K562 (cell line): ENCODE results near the gene BRWD1. TPM values are rescaled to one million over a fixed set of nuclear protein-coding genes. Genes with fewer than 3 reads are reported as not detected.

Experiments
- HDAC3 ChIP-seq: fragments of 450-650 bp; IDR thresholded peaks from 2 replicates; pipeline ENCODE4 v1.6.1; 2018; ENCODE audit warnings: borderline replicate concordance, mild to moderate bottlenecking, moderate library complexity; ENCODE audit not compliant: partially characterized antibody
- MEIS2 ChIP-seq: fragments of 450-650 bp; IDR thresholded peaks from 2 replicates; pipeline ENCODE4 v1.6.1; 2014; ENCODE audit warnings: mild to moderate bottlenecking; ENCODE audit not compliant: partially characterized antibody
- SMARCB1 ChIP-seq: IDR thresholded peaks from 2 replicates; pipeline ENCODE4 v1.6.1; 2011; ENCODE audit warnings: improper control_type of control experiment, low read depth; ENCODE audit not compliant: insufficient read length
- ZNF184 ChIP-seq: sonication (generic); formaldehyde crosslinking; IDR thresholded peaks from 2 replicates; pipeline ENCODE4 v1.5.0; 2020; ENCODE audit warnings: missing genetic modification reagents
- polyA plus RNA-seq, 8 experiments: library from polyadenylated mRNA; depleted of rRNA in 4 of 8; stranded (reverse) in 5 of 8; unstranded in 3 of 8; fragments of >200 nt; fragmentation: Nextera tagmentation in 2 of 8; fragmentation: Illumina TruSeq in 1 of 8; extraction: Ambion mirVana in 2 of 8; extraction: Trizol in 1 of 8; gene quantifications; 2 replicates each; pipeline versions ENCODE4 v1.2.1 to v1.2.3, GENCODE V29; 2011 to 2014; ENCODE audit warnings: inconsistent platforms in 1 of 8, missing spikeins in 1 of 8
- total RNA-seq, 7 experiments: library from RNA; depleted of rRNA in 6 of 7; stranded (reverse); fragments of >200 nt in 6 of 7; fragmentation: Illumina TruSeq in 2 of 7; extraction: Trizol in 2 of 7; gene quantifications; 2 replicates each; pipeline versions ENCODE4 v1.2.1 to v1.2.3, GENCODE V29; 2011 to 2021; ENCODE audit warnings: low replicate concordance in 1 of 7
- TF ChIP-seq, protein P1 (sequence below): sonication (generic); formaldehyde crosslinking; IDR thresholded peaks from 2 replicates; pipeline ENCODE4 v1.8.0; 2022; ENCODE audit warnings: missing genetic modification reagents, mild to moderate bottlenecking, borderline replicate concordance
- TF ChIP-seq, protein P2 (sequence below), 2 experiments: fragments of 450-650 bp in 1 of 2; sonication (generic) in 1 of 2; formaldehyde crosslinking in 1 of 2; IDR thresholded peaks; 2 replicates each; pipeline versions ENCODE4 v1.7.1 to v1.9.0; 2016 to 2022; ENCODE audit warnings: inconsistent platforms in 1 of 2, mild to moderate bottlenecking in 1 of 2, missing genetic modification reagents in 1 of 2
- TF ChIP-seq, protein P3 (sequence below), 2 experiments: fragments of 450-650 bp; formaldehyde crosslinking in 1 of 2; IDR thresholded peaks; 2 replicates each; pipeline versions ENCODE4 v1.4.0 to v1.6.1; 2014 to 2020; ENCODE audit warnings: mild to moderate bottlenecking in 2 of 2, borderline replicate concordance in 1 of 2, low read depth in 1 of 2

The BRWD1 gene
- total and polyA plus RNA-seq, 9 of the 15 experiments (the other 6 are each of a cell fraction or from before 2014, with no cell fraction given) = 10.1 to 60.2 (median 34.1) TPM

DNA sequence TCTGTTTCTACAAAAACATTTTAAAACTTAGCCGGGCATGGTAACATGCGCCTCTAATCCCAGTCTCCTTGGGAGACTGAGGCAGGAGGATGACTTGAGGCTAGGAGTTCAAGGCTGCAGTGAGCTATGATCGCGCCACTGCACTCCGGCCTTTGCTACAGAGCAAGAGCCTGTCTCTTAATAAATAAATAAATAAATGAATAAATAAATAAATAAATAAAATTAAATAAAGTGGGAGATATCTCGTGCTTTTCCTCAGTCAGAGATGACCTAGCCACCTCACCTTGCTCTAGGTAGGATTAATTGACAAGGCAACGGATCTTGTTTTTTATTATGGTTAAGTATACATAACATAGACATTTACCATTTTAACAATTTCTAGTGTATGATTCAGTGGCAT, 14.3 kb upstream of the BRWD1 start (continued):
- TF ChIP-seq, protein P1, sequence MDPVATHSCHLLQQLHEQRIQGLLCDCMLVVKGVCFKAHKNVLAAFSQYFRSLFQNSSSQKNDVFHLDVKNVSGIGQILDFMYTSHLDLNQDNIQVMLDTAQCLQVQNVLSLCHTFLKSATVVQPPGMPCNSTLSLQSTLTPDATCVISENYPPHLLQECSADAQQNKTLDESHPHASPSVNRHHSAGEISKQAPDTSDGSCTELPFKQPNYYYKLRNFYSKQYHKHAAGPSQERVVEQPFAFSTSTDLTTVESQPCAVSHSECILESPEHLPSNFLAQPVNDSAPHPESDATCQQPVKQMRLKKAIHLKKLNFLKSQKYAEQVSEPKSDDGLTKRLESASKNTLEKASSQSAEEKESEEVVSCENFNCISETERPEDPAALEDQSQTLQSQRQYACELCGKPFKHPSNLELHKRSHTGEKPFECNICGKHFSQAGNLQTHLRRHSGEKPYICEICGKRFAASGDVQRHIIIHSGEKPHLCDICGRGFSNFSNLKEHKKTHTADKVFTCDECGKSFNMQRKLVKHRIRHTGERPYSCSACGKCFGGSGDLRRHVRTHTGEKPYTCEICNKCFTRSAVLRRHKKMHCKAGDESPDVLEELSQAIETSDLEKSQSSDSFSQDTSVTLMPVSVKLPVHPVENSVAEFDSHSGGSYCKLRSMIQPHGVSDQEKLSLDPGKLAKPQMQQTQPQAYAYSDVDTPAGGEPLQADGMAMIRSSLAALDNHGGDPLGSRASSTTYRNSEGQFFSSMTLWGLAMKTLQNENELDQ (CRISPR knock-in tag) = no peak
- TF ChIP-seq HDAC3 (no peak), SMARCB1 (no peak), MEIS2 (no peak), ZNF184 (CRISPR knock-in tag) (no peak)
- TF ChIP-seq, protein P2, sequence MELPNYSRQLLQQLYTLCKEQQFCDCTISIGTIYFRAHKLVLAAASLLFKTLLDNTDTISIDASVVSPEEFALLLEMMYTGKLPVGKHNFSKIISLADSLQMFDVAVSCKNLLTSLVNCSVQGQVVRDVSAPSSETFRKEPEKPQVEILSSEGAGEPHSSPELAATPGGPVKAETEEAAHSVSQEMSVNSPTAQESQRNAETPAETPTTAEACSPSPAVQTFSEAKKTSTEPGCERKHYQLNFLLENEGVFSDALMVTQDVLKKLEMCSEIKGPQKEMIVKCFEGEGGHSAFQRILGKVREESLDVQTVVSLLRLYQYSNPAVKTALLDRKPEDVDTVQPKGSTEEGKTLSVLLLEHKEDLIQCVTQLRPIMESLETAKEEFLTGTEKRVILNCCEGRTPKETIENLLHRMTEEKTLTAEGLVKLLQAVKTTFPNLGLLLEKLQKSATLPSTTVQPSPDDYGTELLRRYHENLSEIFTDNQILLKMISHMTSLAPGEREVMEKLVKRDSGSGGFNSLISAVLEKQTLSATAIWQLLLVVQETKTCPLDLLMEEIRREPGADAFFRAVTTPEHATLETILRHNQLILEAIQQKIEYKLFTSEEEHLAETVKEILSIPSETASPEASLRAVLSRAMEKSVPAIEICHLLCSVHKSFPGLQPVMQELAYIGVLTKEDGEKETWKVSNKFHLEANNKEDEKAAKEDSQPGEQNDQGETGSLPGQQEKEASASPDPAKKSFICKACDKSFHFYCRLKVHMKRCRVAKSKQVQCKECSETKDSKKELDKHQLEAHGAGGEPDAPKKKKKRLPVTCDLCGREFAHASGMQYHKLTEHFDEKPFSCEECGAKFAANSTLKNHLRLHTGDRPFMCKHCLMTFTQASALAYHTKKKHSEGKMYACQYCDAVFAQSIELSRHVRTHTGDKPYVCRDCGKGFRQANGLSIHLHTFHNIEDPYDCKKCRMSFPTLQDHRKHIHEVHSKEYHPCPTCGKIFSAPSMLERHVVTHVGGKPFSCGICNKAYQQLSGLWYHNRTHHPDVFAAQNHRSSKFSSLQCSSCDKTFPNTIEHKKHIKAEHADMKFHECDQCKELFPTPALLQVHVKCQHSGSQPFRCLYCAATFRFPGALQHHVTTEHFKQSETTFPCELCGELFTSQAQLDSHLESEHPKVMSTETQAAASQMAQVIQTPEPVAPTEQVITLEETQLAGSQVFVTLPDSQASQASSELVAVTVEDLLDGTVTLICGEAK (IDR thresholded peaks at IDR 0.05) = no peak
- TF ChIP-seq, protein P2 (CRISPR knock-in tag; IDR thresholded peaks at IDR 0.05) = no peak
- TF ChIP-seq, protein P3, sequence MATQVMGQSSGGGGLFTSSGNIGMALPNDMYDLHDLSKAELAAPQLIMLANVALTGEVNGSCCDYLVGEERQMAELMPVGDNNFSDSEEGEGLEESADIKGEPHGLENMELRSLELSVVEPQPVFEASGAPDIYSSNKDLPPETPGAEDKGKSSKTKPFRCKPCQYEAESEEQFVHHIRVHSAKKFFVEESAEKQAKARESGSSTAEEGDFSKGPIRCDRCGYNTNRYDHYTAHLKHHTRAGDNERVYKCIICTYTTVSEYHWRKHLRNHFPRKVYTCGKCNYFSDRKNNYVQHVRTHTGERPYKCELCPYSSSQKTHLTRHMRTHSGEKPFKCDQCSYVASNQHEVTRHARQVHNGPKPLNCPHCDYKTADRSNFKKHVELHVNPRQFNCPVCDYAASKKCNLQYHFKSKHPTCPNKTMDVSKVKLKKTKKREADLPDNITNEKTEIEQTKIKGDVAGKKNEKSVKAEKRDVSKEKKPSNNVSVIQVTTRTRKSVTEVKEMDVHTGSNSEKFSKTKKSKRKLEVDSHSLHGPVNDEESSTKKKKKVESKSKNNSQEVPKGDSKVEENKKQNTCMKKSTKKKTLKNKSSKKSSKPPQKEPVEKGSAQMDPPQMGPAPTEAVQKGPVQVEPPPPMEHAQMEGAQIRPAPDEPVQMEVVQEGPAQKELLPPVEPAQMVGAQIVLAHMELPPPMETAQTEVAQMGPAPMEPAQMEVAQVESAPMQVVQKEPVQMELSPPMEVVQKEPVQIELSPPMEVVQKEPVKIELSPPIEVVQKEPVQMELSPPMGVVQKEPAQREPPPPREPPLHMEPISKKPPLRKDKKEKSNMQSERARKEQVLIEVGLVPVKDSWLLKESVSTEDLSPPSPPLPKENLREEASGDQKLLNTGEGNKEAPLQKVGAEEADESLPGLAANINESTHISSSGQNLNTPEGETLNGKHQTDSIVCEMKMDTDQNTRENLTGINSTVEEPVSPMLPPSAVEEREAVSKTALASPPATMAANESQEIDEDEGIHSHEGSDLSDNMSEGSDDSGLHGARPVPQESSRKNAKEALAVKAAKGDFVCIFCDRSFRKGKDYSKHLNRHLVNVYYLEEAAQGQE (IDR thresholded peaks at IDR 0.05; ENCODE audit: borderline replicate concordance) = no peak
- TF ChIP-seq, protein P3 (CRISPR knock-in tag; IDR thresholded peaks at IDR 0.05; ENCODE audit: low read depth) = no peak
